Peyer's patch (tissue), 4 donors: ENCODE results near the gene CYP27B1.

Experiments used
- POLR2A ChIP-seq, 2 donors: fragments of 450-650 bp; IDR thresholded peaks; one replicate each; pipeline ENCODE4 v1.5.1; 2017; ENCODE audit warnings: antibody characterized with exemption in 2 of 2, mild to moderate bottlenecking in 2 of 2, moderate library complexity in 2 of 2
- TF ChIP-seq, protein P1 (sequence below), 6 experiments: fragments of 450-650 bp in 4 of 6; fragments of 200-600 bp in 2 of 6; sonication (generic) in 1 of 6; IDR thresholded peaks; one replicate each; pipeline ENCODE4 v1.5.1; 2017 to 2019; ENCODE audit warnings: antibody characterized with exemption in 6 of 6, mild to moderate bottlenecking in 3 of 6, moderate library complexity in 1 of 6

DNA sequence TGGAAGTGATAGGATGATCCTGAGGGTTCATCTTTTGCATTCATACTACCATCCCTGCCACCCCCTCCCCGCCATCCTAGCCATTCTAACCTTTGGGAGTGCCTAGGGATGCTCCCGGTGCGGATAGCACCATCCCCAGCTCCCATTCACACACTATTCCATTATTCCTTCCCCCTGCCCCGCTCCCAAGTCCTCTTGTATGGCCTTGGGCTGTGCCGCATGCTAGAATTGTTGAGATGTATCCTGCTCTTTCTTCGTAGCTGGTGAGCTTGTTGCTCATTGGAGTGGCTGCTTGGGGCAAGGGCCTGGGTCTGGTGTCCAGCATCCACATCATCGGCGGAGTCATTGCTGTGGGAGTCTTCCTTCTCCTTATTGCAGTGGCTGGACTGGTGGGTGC is 21.4 kb downstream of the CYP27B1 start:
- TF ChIP-seq, protein P1, sequence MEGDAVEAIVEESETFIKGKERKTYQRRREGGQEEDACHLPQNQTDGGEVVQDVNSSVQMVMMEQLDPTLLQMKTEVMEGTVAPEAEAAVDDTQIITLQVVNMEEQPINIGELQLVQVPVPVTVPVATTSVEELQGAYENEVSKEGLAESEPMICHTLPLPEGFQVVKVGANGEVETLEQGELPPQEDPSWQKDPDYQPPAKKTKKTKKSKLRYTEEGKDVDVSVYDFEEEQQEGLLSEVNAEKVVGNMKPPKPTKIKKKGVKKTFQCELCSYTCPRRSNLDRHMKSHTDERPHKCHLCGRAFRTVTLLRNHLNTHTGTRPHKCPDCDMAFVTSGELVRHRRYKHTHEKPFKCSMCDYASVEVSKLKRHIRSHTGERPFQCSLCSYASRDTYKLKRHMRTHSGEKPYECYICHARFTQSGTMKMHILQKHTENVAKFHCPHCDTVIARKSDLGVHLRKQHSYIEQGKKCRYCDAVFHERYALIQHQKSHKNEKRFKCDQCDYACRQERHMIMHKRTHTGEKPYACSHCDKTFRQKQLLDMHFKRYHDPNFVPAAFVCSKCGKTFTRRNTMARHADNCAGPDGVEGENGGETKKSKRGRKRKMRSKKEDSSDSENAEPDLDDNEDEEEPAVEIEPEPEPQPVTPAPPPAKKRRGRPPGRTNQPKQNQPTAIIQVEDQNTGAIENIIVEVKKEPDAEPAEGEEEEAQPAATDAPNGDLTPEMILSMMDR (IDR thresholded peaks at IDR 0.05): no peak
- no peak for TF ChIP-seq POLR2A (IDR thresholded peaks at IDR 0.05)
